ENCODE data around the gene SLC16A4.

The SLC16A4 gene

GRCh38 chr1:110328274-110328673 is 62.6 kb downstream of the SLC16A4 start:
- no peak for DNase-seq (ENCODE audit: low read depth in 2 of 2)

DNA sequence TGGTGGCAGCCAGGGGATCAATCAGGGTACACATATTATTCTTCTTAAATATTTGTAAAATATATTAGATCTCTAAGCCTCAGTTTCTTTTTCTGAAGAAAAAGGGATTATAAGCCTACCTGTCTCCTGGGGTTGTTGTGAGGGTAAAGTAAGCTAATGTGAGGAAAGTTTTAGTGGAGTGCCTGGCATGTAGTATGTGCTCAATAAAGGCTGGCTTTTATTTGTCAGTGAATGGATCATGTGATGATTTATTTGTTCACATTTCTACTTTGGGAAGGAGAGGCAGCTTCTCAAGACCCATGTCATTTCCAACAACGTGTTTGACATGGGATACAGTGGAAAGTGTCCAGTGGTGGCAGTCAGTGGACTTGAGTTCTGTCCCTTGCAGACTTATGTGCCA is 64.0 kb downstream of the SLC16A4 start:
- DNase-seq (ENCODE audit: low read depth in 2 of 2): no peak

DNA sequence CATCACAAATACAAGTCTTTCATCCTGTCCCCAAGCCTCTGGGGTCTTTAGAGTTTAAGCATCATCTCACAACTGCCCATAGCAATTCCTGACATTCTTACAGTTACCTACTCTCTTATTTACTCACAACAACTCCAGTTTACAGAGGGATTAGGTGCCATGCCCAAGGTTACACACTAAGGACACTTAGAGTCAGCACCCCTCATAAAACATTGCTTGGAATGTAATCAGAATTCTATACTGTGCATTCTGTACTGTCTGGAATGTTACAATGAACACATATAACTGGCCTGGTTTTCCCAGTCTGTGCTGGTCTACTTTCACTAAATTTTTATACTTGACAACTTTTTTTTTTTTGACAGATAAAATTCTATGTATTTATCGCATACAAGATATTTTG is 66.2 kb downstream of the SLC16A4 start:
- no peak for DNase-seq (ENCODE audit: low read depth in 2 of 2)

DNA sequence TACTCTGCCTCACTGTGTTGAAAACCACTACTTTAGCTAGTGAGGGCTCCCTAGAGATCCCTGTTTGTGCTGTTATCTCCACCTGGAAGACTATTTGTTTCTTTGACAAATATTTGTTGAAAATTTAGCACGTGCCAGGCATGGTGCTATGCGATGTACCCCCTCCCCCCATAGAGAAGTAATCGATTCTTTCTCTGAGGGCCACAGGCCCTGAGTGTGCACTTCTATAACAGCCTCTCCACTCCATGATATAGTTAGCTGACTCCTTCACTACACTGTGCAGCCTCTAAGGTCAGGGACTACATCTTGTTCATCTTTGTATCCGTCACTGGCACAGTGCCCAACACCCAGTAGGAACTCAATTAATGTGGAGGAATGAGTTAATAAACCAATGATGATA is 69.0 kb downstream of the SLC16A4 start:
- DNase-seq (ENCODE audit: low read depth in 2 of 2): no peak

GRCh38 chr1:110321045-110321444 is 69.8 kb downstream of the SLC16A4 start:
- no peak for DNase-seq (ENCODE audit: low read depth in 2 of 2)

- DNase-seq (ENCODE audit: low read depth in 2 of 2): no peak
Observed at GRCh38 chr1:110320168-110320518, 70.7 kb downstream of the SLC16A4 start.

GRCh38 chr1:110319332-110320167 is 71.3 kb downstream of the SLC16A4 start:
- no peak for DNase-seq (ENCODE audit: low read depth in 2 of 2)

DNA sequence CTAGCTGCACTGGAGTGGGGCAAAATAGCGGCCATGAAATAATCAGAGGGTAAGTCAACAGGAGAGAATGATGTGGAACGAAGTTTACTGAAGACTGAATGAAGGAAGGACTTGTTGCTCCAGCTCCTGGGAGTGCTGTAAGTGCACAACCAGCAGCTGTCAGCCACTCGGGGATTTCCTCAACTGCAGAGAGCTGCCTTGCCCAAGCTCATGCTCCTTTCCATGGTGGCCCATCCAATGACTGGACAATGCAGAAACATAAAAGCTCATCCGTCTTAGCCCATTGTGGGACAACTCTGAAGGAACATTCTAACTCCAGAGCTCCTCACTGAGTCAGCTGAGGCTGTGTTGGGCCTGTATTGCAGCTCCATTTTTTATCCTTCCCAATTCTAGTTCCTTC is 72.8 kb downstream of the SLC16A4 start:
- no peak for DNase-seq (ENCODE audit: low read depth in 2 of 2)

- DNase-seq (ENCODE audit: low read depth in 2 of 2): no peak
Observed at GRCh38 chr1:110316735-110317134, 74.1 kb downstream of the SLC16A4 start.
